H9 (cell line): ENCODE results near the gene NGDN. TPM values are rescaled to one million over a fixed set of nuclear protein-coding genes. Genes with fewer than 3 reads are reported as not detected.

Source experiments
- DNase-seq: peaks from one replicate; pipeline ENCODE4 v3.0.0-alpha.2; 2017
- H2AFZ ChIP-seq: one replicate; pipeline ENCODE4 v1.6.1; 2013; ENCODE audit warnings: mild to moderate bottlenecking, low read length, control low read depth, moderate library complexity
- H2AK5ac ChIP-seq: 2 replicates; pipeline ENCODE4 v1.6.1; 2013; ENCODE audit warnings: low read length, control low read depth, mixed read lengths; ENCODE audit not compliant: insufficient read length
- H2BK120ac ChIP-seq: one replicate; pipeline ENCODE4 v1.6.1; 2013; ENCODE audit warnings: low read depth, mild to moderate bottlenecking, low read length, control low read depth, inconsistent platforms; ENCODE audit not compliant: poor library complexity, severe bottlenecking
- H2BK12ac ChIP-seq: 2 replicates; pipeline ENCODE4 v1.6.1; 2013; ENCODE audit warnings: low read length, control low read depth, mixed read lengths, low read depth; ENCODE audit not compliant: insufficient read length
- H2BK15ac ChIP-seq: 2 replicates; pipeline ENCODE4 v1.6.1; 2013; ENCODE audit warnings: low read depth, low read length, control low read depth
- H2BK20ac ChIP-seq: one replicate; pipeline ENCODE4 v1.6.1; 2013; ENCODE audit warnings: low read depth, mild to moderate bottlenecking, low read length, control low read depth, inconsistent platforms; ENCODE audit not compliant: poor library complexity, severe bottlenecking
- H2BK5ac ChIP-seq: 2 replicates; pipeline ENCODE4 v1.6.1; 2013; ENCODE audit warnings: low read length, control low read depth, mixed read lengths; ENCODE audit not compliant: insufficient read length
- H3K14ac ChIP-seq: 2 replicates; pipeline ENCODE4 v1.6.1; 2013; ENCODE audit warnings: low read length, control low read depth; ENCODE audit not compliant: insufficient read depth
- H3K18ac ChIP-seq: 2 replicates; pipeline ENCODE4 v1.6.1; 2013; ENCODE audit warnings: low read depth, mild to moderate bottlenecking, mixed read lengths, low read length, control low read depth; ENCODE audit not compliant: insufficient read length
- H3K23ac ChIP-seq: 2 replicates; pipeline ENCODE4 v1.6.1; 2013; ENCODE audit warnings: low read length, control low read depth, mixed read lengths, low read depth; ENCODE audit not compliant: insufficient read length
- H3K23me2 ChIP-seq: 2 replicates; pipeline ENCODE4 v1.6.1; 2013; ENCODE audit warnings: low read depth, mild to moderate bottlenecking, mixed read lengths, low read length, control low read depth; ENCODE audit not compliant: insufficient read length, poor library complexity, severe bottlenecking
- H3K27ac ChIP-seq: 2 replicates; pipeline ENCODE4 v1.5.1; 2013; ENCODE audit warnings: low read length, control low read depth, mixed read lengths, low read depth; ENCODE audit not compliant: insufficient read length
- H3K27me3 ChIP-seq: 2 replicates; pipeline ENCODE4 v1.6.1; 2013; ENCODE audit warnings: low read length, control low read depth, inconsistent platforms; ENCODE audit not compliant: insufficient read depth
- H3K4ac ChIP-seq: 2 replicates; pipeline ENCODE4 v1.6.1; 2013; ENCODE audit warnings: low read depth, mild to moderate bottlenecking, control low read depth, inconsistent platforms, low read length, moderate library complexity
- H3K4me1 ChIP-seq: 2 replicates; pipeline ENCODE4 v1.6.1; 2013; ENCODE audit warnings: low read length, control low read depth, inconsistent platforms; ENCODE audit not compliant: insufficient read depth
- H3K4me2 ChIP-seq: 2 replicates; pipeline ENCODE4 v1.6.1; 2013; ENCODE audit warnings: low read length, control low read depth, mixed read lengths; ENCODE audit not compliant: insufficient read length, insufficient read depth
- H3K56ac ChIP-seq: 2 replicates; pipeline ENCODE4 v1.6.1; 2013; ENCODE audit warnings: low read depth, mild to moderate bottlenecking, mixed read lengths, low read length, control low read depth; ENCODE audit not compliant: insufficient read length
- H3K79me1 ChIP-seq: 2 replicates; pipeline ENCODE4 v1.6.1; 2013; ENCODE audit warnings: low read depth, mild to moderate bottlenecking, moderate library complexity, low read length, control low read depth, inconsistent platforms; ENCODE audit not compliant: insufficient read depth, poor library complexity, severe bottlenecking
- H3K79me2 ChIP-seq: 2 replicates; pipeline ENCODE4 v1.6.1; 2013; ENCODE audit warnings: low read length, control low read depth, inconsistent platforms; ENCODE audit not compliant: insufficient read depth
- H3K9ac ChIP-seq: 2 replicates; pipeline ENCODE4 v1.6.1; 2013; ENCODE audit warnings: low read length, control low read depth, mixed read lengths; ENCODE audit not compliant: insufficient read length; ENCODE audit errors: extremely low read depth
- H3K9me3 ChIP-seq: one replicate; pipeline ENCODE4 v1.6.1; 2013; ENCODE audit warnings: low read depth, low read length, inconsistent platforms; ENCODE audit not compliant: control insufficient read depth
- H3T11ph ChIP-seq: one replicate; pipeline ENCODE4 v1.6.1; 2013; ENCODE audit warnings: mild to moderate bottlenecking, low read length, control low read depth, inconsistent platforms
- H4K20me1 ChIP-seq: one replicate; pipeline ENCODE4 v1.6.1; 2013; ENCODE audit not compliant: control insufficient read depth, insufficient read length, insufficient read depth
- H4K5ac ChIP-seq: 2 replicates; pipeline ENCODE4 v1.6.1; 2013; ENCODE audit warnings: low read depth, mild to moderate bottlenecking, mixed read lengths, low read length, control low read depth; ENCODE audit not compliant: insufficient read length
- H4K8ac ChIP-seq: replicated peaks from 2 replicates; pipeline ENCODE4 v1.6.1; 2013; ENCODE audit warnings: low read length, control low read depth, mixed read lengths, low read depth; ENCODE audit not compliant: insufficient read length
- H4K91ac ChIP-seq: 2 replicates; pipeline ENCODE4 v1.6.1; 2013; ENCODE audit warnings: low read depth, mild to moderate bottlenecking, moderate library complexity, mixed read lengths, low read length, control low read depth; ENCODE audit not compliant: insufficient read length
- H3K27ac Mint-ChIP-seq, 3 experiments: 2 replicates in 2 of 3; 3 replicates in 1 of 3; pipeline ENCODE4 v1.8.0; 2020 to 2021; ENCODE audit warnings: mixed read lengths in 3 of 3, mild to moderate bottlenecking in 1 of 3, moderate library complexity in 1 of 3
- H3K27me3 Mint-ChIP-seq: 2 replicates; pipeline ENCODE4 v1.8.0; 2021; ENCODE audit warnings: low read depth, mild to moderate bottlenecking, moderate library complexity, mixed read lengths
- H3K36me3 Mint-ChIP-seq, 3 experiments: 2 replicates in 2 of 3; 3 replicates in 1 of 3; pipeline ENCODE4 v1.8.0; 2020 to 2021; ENCODE audit warnings: low read depth in 3 of 3, mixed read lengths in 3 of 3; ENCODE audit not compliant: insufficient read depth in 1 of 3
- H3K4me1 Mint-ChIP-seq, 2 experiments: 2 replicates each; pipeline ENCODE4 v1.8.0; 2020; ENCODE audit warnings: mixed read lengths in 2 of 2
- H3K4me3 Mint-ChIP-seq, 2 experiments: 2 replicates in 1 of 2; 3 replicates in 1 of 2; pipeline ENCODE4 v1.8.0; 2020 to 2021; ENCODE audit warnings: mild to moderate bottlenecking in 2 of 2, mixed read lengths in 2 of 2, moderate library complexity in 1 of 2
- H3K9me3 Mint-ChIP-seq, 2 experiments: 2 replicates in 1 of 2; 3 replicates in 1 of 2; pipeline ENCODE4 v1.8.0; 2020; ENCODE audit warnings: mild to moderate bottlenecking in 2 of 2, mixed read lengths in 2 of 2, moderate library complexity in 1 of 2
- WGBS: extraction: QIAGEN DNeasy Blood & Tissue Kit; methylation state at CpG from one replicate; pipeline ENCODE4 v1.1.7; 2013; ENCODE audit warnings: missing lambda C conversion rate, low lambda C conversion rate, mixed read lengths; ENCODE audit not compliant: insufficient read length; ENCODE audit errors: extremely low coverage; 5-methylcytosine and 5-hydroxymethylcytosine counted together
- total RNA-seq: library from RNA; stranded (reverse); gene quantifications from 2 replicates; pipeline ENCODE4 v1.2.1, GENCODE V29; 2021
- TF ChIP-seq, protein P1 (sequence below): fragments of 200-600 bp; sonication (generic); conservative IDR thresholded peaks from 3 replicates; pipeline ENCODE4 v1.8.0; 2021; ENCODE audit warnings: antibody characterized with exemption, mild to moderate bottlenecking

NGDN gene
- total RNA-seq, 1 experiment from 2014 or later: 53.1 TPM

DNA sequence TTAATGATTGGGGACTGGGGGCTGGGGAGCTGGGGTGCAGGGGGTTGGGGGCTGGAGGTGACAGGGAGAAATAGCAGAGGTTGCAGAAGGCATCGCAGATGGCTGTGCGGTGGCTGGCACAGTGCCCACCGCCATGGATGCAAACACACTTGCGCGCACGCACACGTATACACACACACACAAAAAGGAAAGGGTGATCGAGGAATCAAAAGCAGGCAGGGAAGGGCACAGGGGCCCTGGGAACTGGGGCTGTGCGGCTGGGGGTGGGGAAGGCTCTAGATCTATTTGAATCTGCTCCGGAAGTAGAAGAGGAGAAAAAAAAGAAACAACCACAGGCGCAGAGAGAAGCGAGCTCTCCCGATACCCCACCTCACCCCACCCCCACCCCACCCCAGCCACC is 42.7 kb downstream of the NGDN start:
- Mint-ChIP-seq H3K4me1 (peaks cover 3 to 16% of the 10 kb centered on the region in 2 experiments; a peak in 3 of 4 replicates), H3K36me3 (peaks cover 0 to 2% (median 0%) of the 10 kb centered on the region in 3 experiments; a peak in 1 of 7 replicates), H3K4me3 (no peak overlapping the region), H3K9me3 (no peaks in the 10 kb centered on the region), H3K27ac (no peak overlapping the region; a peak in 1 of 7 replicates), H3K27me3 (peaks cover 18% of the 10 kb centered on the region)
- H3K23ac ChIP-seq: no peak overlapping the region
- no peak overlapping the region for H4K91ac ChIP-seq
- no peak overlapping the region for H2BK5ac ChIP-seq
- H2BK15ac ChIP-seq: no peak overlapping the region
- H3K14ac ChIP-seq: no peak overlapping the region
- H2BK12ac ChIP-seq: no peak overlapping the region
- no peak overlapping the region for H3K27ac ChIP-seq
- H3K79me1 ChIP-seq: no peaks in the 10 kb centered on the region
- H3K56ac ChIP-seq: no peak overlapping the region
- no peak overlapping the region for H3K4me2 ChIP-seq
- H3K18ac ChIP-seq: no peak overlapping the region
- H2BK120ac ChIP-seq: no peak overlapping the region
- no peak overlapping the region for H2BK20ac ChIP-seq
- no peak overlapping the region for H4K5ac ChIP-seq
- no peaks in the 10 kb centered on the region for H3K79me2 ChIP-seq
- WGBS: no CpG with 5 or more reads among the region's 13 CpGs
- no peak overlapping the region for H4K8ac ChIP-seq
- H2AFZ ChIP-seq: no peak overlapping the region
- no peaks in the 10 kb centered on the region; the same call in 1 of the 2 replicates for H3K27me3 ChIP-seq
- no peak overlapping the region for H3K4ac ChIP-seq
- H2AK5ac ChIP-seq: no peak overlapping the region
- peaks cover 5% of the 10 kb centered on the region; the same call in 1 of the 2 replicates for H3K4me1 ChIP-seq
- peaks cover 3% of the 10 kb centered on the region for H3K23me2 ChIP-seq
- H3T11ph ChIP-seq: no peak overlapping the region
- TF ChIP-seq, protein P1, sequence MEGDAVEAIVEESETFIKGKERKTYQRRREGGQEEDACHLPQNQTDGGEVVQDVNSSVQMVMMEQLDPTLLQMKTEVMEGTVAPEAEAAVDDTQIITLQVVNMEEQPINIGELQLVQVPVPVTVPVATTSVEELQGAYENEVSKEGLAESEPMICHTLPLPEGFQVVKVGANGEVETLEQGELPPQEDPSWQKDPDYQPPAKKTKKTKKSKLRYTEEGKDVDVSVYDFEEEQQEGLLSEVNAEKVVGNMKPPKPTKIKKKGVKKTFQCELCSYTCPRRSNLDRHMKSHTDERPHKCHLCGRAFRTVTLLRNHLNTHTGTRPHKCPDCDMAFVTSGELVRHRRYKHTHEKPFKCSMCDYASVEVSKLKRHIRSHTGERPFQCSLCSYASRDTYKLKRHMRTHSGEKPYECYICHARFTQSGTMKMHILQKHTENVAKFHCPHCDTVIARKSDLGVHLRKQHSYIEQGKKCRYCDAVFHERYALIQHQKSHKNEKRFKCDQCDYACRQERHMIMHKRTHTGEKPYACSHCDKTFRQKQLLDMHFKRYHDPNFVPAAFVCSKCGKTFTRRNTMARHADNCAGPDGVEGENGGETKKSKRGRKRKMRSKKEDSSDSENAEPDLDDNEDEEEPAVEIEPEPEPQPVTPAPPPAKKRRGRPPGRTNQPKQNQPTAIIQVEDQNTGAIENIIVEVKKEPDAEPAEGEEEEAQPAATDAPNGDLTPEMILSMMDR: no peak
- no peak for DNase-seq
- H3K9me3 ChIP-seq: no peaks in the 10 kb centered on the region
- no peaks in the 10 kb centered on the region for H4K20me1 ChIP-seq
- no peak overlapping the region for H3K9ac ChIP-seq
